H9 (cell line): ENCODE results near the gene RUNX1. TPM values are rescaled to one million over a fixed set of nuclear protein-coding genes. Genes with fewer than 3 reads are reported as not detected.

Experiments used
- DNase-seq: peaks from one replicate; pipeline ENCODE4 v3.0.0-alpha.2; 2017
- H2AFZ ChIP-seq: one replicate; pipeline ENCODE4 v1.6.1; 2013; ENCODE audit warnings: mild to moderate bottlenecking, low read length, control low read depth, moderate library complexity
- H2AK5ac ChIP-seq: 2 replicates; pipeline ENCODE4 v1.6.1; 2013; ENCODE audit warnings: low read length, control low read depth, mixed read lengths; ENCODE audit not compliant: insufficient read length
- H2BK120ac ChIP-seq: one replicate; pipeline ENCODE4 v1.6.1; 2013; ENCODE audit warnings: low read depth, mild to moderate bottlenecking, low read length, control low read depth, inconsistent platforms; ENCODE audit not compliant: poor library complexity, severe bottlenecking
- H2BK12ac ChIP-seq: 2 replicates; pipeline ENCODE4 v1.6.1; 2013; ENCODE audit warnings: low read length, control low read depth, mixed read lengths, low read depth; ENCODE audit not compliant: insufficient read length
- H2BK15ac ChIP-seq: 2 replicates; pipeline ENCODE4 v1.6.1; 2013; ENCODE audit warnings: low read depth, low read length, control low read depth
- H2BK20ac ChIP-seq: one replicate; pipeline ENCODE4 v1.6.1; 2013; ENCODE audit warnings: low read depth, mild to moderate bottlenecking, low read length, control low read depth, inconsistent platforms; ENCODE audit not compliant: poor library complexity, severe bottlenecking
- H2BK5ac ChIP-seq: 2 replicates; pipeline ENCODE4 v1.6.1; 2013; ENCODE audit warnings: low read length, control low read depth, mixed read lengths; ENCODE audit not compliant: insufficient read length
- H3K14ac ChIP-seq: 2 replicates; pipeline ENCODE4 v1.6.1; 2013; ENCODE audit warnings: low read length, control low read depth; ENCODE audit not compliant: insufficient read depth
- H3K18ac ChIP-seq: 2 replicates; pipeline ENCODE4 v1.6.1; 2013; ENCODE audit warnings: low read depth, mild to moderate bottlenecking, mixed read lengths, low read length, control low read depth; ENCODE audit not compliant: insufficient read length
- H3K23ac ChIP-seq: 2 replicates; pipeline ENCODE4 v1.6.1; 2013; ENCODE audit warnings: low read length, control low read depth, mixed read lengths, low read depth; ENCODE audit not compliant: insufficient read length
- H3K23me2 ChIP-seq: 2 replicates; pipeline ENCODE4 v1.6.1; 2013; ENCODE audit warnings: low read depth, mild to moderate bottlenecking, mixed read lengths, low read length, control low read depth; ENCODE audit not compliant: insufficient read length, poor library complexity, severe bottlenecking
- H3K27ac ChIP-seq: 2 replicates; pipeline ENCODE4 v1.5.1; 2013; ENCODE audit warnings: low read length, control low read depth, mixed read lengths, low read depth; ENCODE audit not compliant: insufficient read length
- H3K27me3 ChIP-seq: 2 replicates; pipeline ENCODE4 v1.6.1; 2013; ENCODE audit warnings: low read length, control low read depth, inconsistent platforms; ENCODE audit not compliant: insufficient read depth
- H3K4ac ChIP-seq: 2 replicates; pipeline ENCODE4 v1.6.1; 2013; ENCODE audit warnings: low read depth, mild to moderate bottlenecking, control low read depth, inconsistent platforms, low read length, moderate library complexity
- H3K4me1 ChIP-seq: 2 replicates; pipeline ENCODE4 v1.6.1; 2013; ENCODE audit warnings: low read length, control low read depth, inconsistent platforms; ENCODE audit not compliant: insufficient read depth
- H3K4me2 ChIP-seq: 2 replicates; pipeline ENCODE4 v1.6.1; 2013; ENCODE audit warnings: low read length, control low read depth, mixed read lengths; ENCODE audit not compliant: insufficient read length, insufficient read depth
- H3K56ac ChIP-seq: 2 replicates; pipeline ENCODE4 v1.6.1; 2013; ENCODE audit warnings: low read depth, mild to moderate bottlenecking, mixed read lengths, low read length, control low read depth; ENCODE audit not compliant: insufficient read length
- H3K79me1 ChIP-seq: 2 replicates; pipeline ENCODE4 v1.6.1; 2013; ENCODE audit warnings: low read depth, mild to moderate bottlenecking, moderate library complexity, low read length, control low read depth, inconsistent platforms; ENCODE audit not compliant: insufficient read depth, poor library complexity, severe bottlenecking
- H3K79me2 ChIP-seq: 2 replicates; pipeline ENCODE4 v1.6.1; 2013; ENCODE audit warnings: low read length, control low read depth, inconsistent platforms; ENCODE audit not compliant: insufficient read depth
- H3K9ac ChIP-seq: 2 replicates; pipeline ENCODE4 v1.6.1; 2013; ENCODE audit warnings: low read length, control low read depth, mixed read lengths; ENCODE audit not compliant: insufficient read length; ENCODE audit errors: extremely low read depth
- H3K9me3 ChIP-seq: one replicate; pipeline ENCODE4 v1.6.1; 2013; ENCODE audit warnings: low read depth, low read length, inconsistent platforms; ENCODE audit not compliant: control insufficient read depth
- H3T11ph ChIP-seq: one replicate; pipeline ENCODE4 v1.6.1; 2013; ENCODE audit warnings: mild to moderate bottlenecking, low read length, control low read depth, inconsistent platforms
- H4K20me1 ChIP-seq: one replicate; pipeline ENCODE4 v1.6.1; 2013; ENCODE audit not compliant: control insufficient read depth, insufficient read length, insufficient read depth
- H4K5ac ChIP-seq: 2 replicates; pipeline ENCODE4 v1.6.1; 2013; ENCODE audit warnings: low read depth, mild to moderate bottlenecking, mixed read lengths, low read length, control low read depth; ENCODE audit not compliant: insufficient read length
- H4K8ac ChIP-seq: replicated peaks from 2 replicates; pipeline ENCODE4 v1.6.1; 2013; ENCODE audit warnings: low read length, control low read depth, mixed read lengths, low read depth; ENCODE audit not compliant: insufficient read length
- H4K91ac ChIP-seq: 2 replicates; pipeline ENCODE4 v1.6.1; 2013; ENCODE audit warnings: low read depth, mild to moderate bottlenecking, moderate library complexity, mixed read lengths, low read length, control low read depth; ENCODE audit not compliant: insufficient read length
- H3K27ac Mint-ChIP-seq, 3 experiments: 2 replicates in 2 of 3; 3 replicates in 1 of 3; pipeline ENCODE4 v1.8.0; 2020 to 2021; ENCODE audit warnings: mixed read lengths in 3 of 3, mild to moderate bottlenecking in 1 of 3, moderate library complexity in 1 of 3
- H3K27me3 Mint-ChIP-seq: 2 replicates; pipeline ENCODE4 v1.8.0; 2021; ENCODE audit warnings: low read depth, mild to moderate bottlenecking, moderate library complexity, mixed read lengths
- H3K36me3 Mint-ChIP-seq, 3 experiments: 2 replicates in 2 of 3; 3 replicates in 1 of 3; pipeline ENCODE4 v1.8.0; 2020 to 2021; ENCODE audit warnings: low read depth in 3 of 3, mixed read lengths in 3 of 3; ENCODE audit not compliant: insufficient read depth in 1 of 3
- H3K4me1 Mint-ChIP-seq, 2 experiments: 2 replicates each; pipeline ENCODE4 v1.8.0; 2020; ENCODE audit warnings: mixed read lengths in 2 of 2
- H3K4me3 Mint-ChIP-seq, 2 experiments: 2 replicates in 1 of 2; 3 replicates in 1 of 2; pipeline ENCODE4 v1.8.0; 2020 to 2021; ENCODE audit warnings: mild to moderate bottlenecking in 2 of 2, mixed read lengths in 2 of 2, moderate library complexity in 1 of 2
- H3K9me3 Mint-ChIP-seq, 2 experiments: 2 replicates in 1 of 2; 3 replicates in 1 of 2; pipeline ENCODE4 v1.8.0; 2020; ENCODE audit warnings: mild to moderate bottlenecking in 2 of 2, mixed read lengths in 2 of 2, moderate library complexity in 1 of 2
- CTCF ChIP-seq: fragments of 200-600 bp; sonication (generic); conservative IDR thresholded peaks from 3 replicates; pipeline ENCODE4 v1.8.0; 2021; ENCODE audit warnings: antibody characterized with exemption, mild to moderate bottlenecking
- WGBS: extraction: QIAGEN DNeasy Blood & Tissue Kit; methylation state at CpG from one replicate; pipeline ENCODE4 v1.1.7; 2013; ENCODE audit warnings: missing lambda C conversion rate, low lambda C conversion rate, mixed read lengths; ENCODE audit not compliant: insufficient read length; ENCODE audit errors: extremely low coverage; 5-methylcytosine and 5-hydroxymethylcytosine counted together
- total RNA-seq: library from RNA; stranded (reverse); gene quantifications from 2 replicates; pipeline ENCODE4 v1.2.1, GENCODE V29; 2021

The RUNX1 gene
- total RNA-seq, 1 experiment from 2014 or later: 0.72 TPM

GRCh38 chr21:34800797-34801518 is 248.1 kb downstream of the RUNX1 start:
- no peak overlapping the region for H3K4me2 ChIP-seq
- H3K18ac ChIP-seq: no peak overlapping the region
- Mint-ChIP-seq H3K4me3 (no peak overlapping the region), H3K36me3 (peaks cover 0 to 17% (median 0%) of the 10 kb centered on the region in 3 experiments; a peak in 4 of 7 replicates), H3K27ac (no peak overlapping the region), H3K4me1 (peaks cover 17 to 22% of the 10 kb centered on the region in 2 experiments), H3K9me3 (peaks cover 8% of the 10 kb centered on the region in 2 experiments), H3K27me3 (peaks cover 7% of the 10 kb centered on the region; the same call in 1 of the 2 replicates)
- no peak overlapping the region for H2BK120ac ChIP-seq
- H3K27ac ChIP-seq: no peak overlapping the region
- H2BK5ac ChIP-seq: no peak overlapping the region
- no peaks in the 10 kb centered on the region for H4K20me1 ChIP-seq
- H3K79me1 ChIP-seq: no peaks in the 10 kb centered on the region
- H2BK15ac ChIP-seq: no peak overlapping the region
- no peak overlapping the region for H4K5ac ChIP-seq
- no peak overlapping the region for H3K23ac ChIP-seq
- H3K4me1 ChIP-seq: no peaks in the 10 kb centered on the region
- no peak overlapping the region for H3K14ac ChIP-seq
- H2AFZ ChIP-seq: no peak overlapping the region
- H2BK12ac ChIP-seq: no peak overlapping the region
- no peak overlapping the region for H2BK20ac ChIP-seq
- WGBS: no CpG with 5 or more reads among the region's 7 CpGs
- H3K9me3 ChIP-seq: no peaks in the 10 kb centered on the region
- no peak for DNase-seq
- H3T11ph ChIP-seq: no peak overlapping the region
- no peaks in the 10 kb centered on the region for H3K23me2 ChIP-seq
- H4K91ac ChIP-seq: no peak overlapping the region
- H3K27me3 ChIP-seq: no peaks in the 10 kb centered on the region
- TF ChIP-seq CTCF: no peak
- H3K56ac ChIP-seq: no peak overlapping the region
- no peak overlapping the region for H3K9ac ChIP-seq
- H4K8ac ChIP-seq: no peak overlapping the region
- no peaks in the 10 kb centered on the region for H3K79me2 ChIP-seq
- H2AK5ac ChIP-seq: no peak overlapping the region
- H3K4ac ChIP-seq: no peak overlapping the region
